ENCODE data around the gene ARMC8.
A peak's percentile ranks its signal among the peaks of the same experiment; 100 is the strongest.

The ARMC8 gene

GRCh38 chr3:138270245-138270644, 83.1 kb downstream of the ARMC8 start:
- no peak overlapping the region for H3K4me3 ChIP-seq (replicated peaks; ENCODE audit: low read depth, low read length)
- no peak for DNase-seq (ENCODE audit: low read depth)
- TF ChIP-seq, protein P1, sequence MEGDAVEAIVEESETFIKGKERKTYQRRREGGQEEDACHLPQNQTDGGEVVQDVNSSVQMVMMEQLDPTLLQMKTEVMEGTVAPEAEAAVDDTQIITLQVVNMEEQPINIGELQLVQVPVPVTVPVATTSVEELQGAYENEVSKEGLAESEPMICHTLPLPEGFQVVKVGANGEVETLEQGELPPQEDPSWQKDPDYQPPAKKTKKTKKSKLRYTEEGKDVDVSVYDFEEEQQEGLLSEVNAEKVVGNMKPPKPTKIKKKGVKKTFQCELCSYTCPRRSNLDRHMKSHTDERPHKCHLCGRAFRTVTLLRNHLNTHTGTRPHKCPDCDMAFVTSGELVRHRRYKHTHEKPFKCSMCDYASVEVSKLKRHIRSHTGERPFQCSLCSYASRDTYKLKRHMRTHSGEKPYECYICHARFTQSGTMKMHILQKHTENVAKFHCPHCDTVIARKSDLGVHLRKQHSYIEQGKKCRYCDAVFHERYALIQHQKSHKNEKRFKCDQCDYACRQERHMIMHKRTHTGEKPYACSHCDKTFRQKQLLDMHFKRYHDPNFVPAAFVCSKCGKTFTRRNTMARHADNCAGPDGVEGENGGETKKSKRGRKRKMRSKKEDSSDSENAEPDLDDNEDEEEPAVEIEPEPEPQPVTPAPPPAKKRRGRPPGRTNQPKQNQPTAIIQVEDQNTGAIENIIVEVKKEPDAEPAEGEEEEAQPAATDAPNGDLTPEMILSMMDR (IDR thresholded peaks at IDR 0.05; ENCODE audit: low read length, missing control alignments): no peak

DNA sequence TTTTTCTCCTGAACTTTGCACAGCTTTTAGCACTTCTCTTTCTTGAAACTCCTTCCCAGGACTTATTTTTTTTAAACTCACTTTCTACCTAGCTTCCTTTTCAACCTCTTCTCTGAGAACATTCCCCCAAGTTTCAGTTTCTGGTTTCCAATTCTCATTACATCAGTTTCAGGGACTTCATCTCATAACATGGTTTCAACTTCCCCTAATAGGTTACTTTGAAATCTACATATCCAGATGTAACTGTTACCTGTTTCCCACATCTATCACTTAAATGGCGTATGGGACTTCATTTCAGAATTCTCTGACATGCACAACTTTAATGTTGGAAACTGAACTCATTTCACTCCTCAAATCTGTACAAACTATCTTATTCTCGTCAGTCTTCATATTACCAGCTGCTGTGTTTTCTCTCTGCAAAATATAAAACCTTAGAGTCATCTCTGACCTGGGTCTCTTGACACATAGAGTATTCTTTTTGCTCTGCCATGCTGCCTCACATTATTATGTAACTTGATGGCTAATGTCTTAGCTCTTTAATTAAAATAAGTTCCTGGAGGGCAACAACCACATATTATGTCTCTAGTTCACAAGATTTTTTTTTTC, 84.2 kb downstream of the ARMC8 start:
- no peak for DNase-seq (ENCODE audit: low read depth)
- TF ChIP-seq, protein P1 (IDR thresholded peaks at IDR 0.05; ENCODE audit: low read length, missing control alignments): no peak
- H3K4me3 ChIP-seq (replicated peaks; ENCODE audit: low read depth, low read length): no peak overlapping the region

GRCh38 chr3:138281561-138281960, 94.5 kb downstream of the ARMC8 start:
- no peak for DNase-seq (ENCODE audit: low read depth)
- TF ChIP-seq, protein P1 (IDR thresholded peaks at IDR 0.05; ENCODE audit: low read length, missing control alignments): no peak
- H3K4me3 ChIP-seq (replicated peaks; ENCODE audit: low read depth, low read length): no peak overlapping the region

DNA sequence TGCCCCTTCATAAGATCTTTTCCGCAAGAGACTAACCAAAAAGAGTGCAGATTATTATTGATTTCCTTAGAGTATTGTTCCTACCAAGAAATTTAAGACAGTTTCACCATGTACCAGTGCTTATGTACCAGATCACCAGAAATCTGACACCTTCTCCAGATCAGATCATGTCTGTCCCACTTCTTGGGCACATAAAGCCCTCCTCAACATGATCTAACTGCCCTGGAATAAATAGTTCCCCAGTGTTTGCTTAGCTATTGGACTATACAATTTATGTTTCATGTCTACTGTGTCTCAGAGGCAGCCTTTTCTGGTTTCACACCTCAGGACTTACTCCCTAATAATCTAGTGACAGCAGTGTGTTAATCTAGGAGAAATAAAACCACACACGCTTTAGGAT, 95.7 kb downstream of the ARMC8 start:
- DNase-seq (ENCODE audit: low read depth): no peak
- TF ChIP-seq, protein P1 (IDR thresholded peaks at IDR 0.05; ENCODE audit: low read length, missing control alignments): no peak

GRCh38 chr3:138284079-138284478, 97.0 kb downstream of the ARMC8 start:
- TF ChIP-seq, protein P1 (IDR thresholded peaks at IDR 0.05; ENCODE audit: low read length, missing control alignments): no peak
- DNase-seq (ENCODE audit: low read depth): no peak
- H3K4me3 ChIP-seq (replicated peaks; ENCODE audit: low read depth, low read length): no peak overlapping the region

More for the DNA sequence above, 95.7 kb downstream of the ARMC8 start:
- H3K4me3 ChIP-seq (replicated peaks; ENCODE audit: low read depth, low read length): no peak overlapping the region

DNA sequence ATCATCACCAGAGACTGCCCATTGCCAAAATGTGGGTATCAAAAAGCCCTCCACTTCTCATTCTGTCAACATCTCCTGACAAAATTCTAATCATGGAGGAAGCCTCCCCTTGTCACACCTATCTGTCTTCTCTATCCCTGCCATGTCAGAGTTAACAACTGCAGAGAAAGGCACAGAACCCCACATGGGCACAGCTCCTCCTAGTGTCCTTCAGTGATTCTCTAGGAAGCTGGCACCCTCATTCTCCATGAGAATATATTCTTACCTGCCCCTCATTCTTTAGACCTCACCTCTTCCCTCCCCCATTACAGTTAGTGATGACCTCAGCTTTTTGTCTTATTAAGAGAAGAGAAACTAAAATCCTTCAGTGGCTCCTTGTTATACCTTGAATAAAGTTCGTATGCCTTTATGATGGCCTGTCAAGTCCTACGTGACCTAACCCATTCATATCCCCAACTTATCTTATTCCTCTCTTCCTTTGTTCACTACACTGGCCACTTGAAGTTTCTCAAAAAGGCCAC, 97.9 kb downstream of the ARMC8 start:
- DNase-seq (ENCODE audit: low read depth): no peak
- TF ChIP-seq, protein P1 (IDR thresholded peaks at IDR 0.05; ENCODE audit: low read length, missing control alignments): peak; percentile 21
- no peak overlapping the region for H3K4me3 ChIP-seq (replicated peaks; ENCODE audit: low read depth, low read length)

DNA sequence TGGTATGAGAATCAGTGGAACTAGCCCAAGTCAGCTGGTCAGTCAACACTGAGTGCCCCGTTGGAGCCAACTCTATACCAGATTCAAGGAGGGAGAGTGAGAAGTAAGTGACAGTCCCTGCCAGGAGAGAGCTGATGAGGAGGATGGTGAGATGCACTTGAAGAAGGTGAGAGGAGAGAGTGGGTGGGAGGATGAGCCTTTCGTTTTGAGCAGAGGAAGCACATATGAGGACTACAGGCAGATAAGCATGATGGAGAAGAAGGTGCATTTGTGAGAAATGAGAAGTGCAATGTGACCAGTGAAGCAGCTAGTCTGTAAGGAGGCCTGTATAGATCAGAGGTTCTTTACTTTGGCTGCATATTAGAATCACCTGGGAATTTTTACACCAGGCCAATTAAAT, 102.2 kb downstream of the ARMC8 start:
- TF ChIP-seq, protein P1 (IDR thresholded peaks at IDR 0.05; ENCODE audit: low read length, missing control alignments): no peak
- no peak for DNase-seq (ENCODE audit: low read depth)
- no peak overlapping the region for H3K4me3 ChIP-seq (replicated peaks; ENCODE audit: low read depth, low read length)
